Prostate gland (tissue), 2 donors: ENCODE results near the gene HAT1. TPM values are rescaled to one million over a fixed set of nuclear protein-coding genes. Genes with fewer than 3 reads are reported as not detected.

ENCODE experiments used
- DNase-seq: peaks from one replicate; pipeline ENCODE4 v3.0.0-alpha.2; 2019; ENCODE audit warnings: low spot score
- H3K27ac ChIP-seq, 2 donors: fragments of 200-600 bp; sonication (generic); 2 replicates each; pipeline ENCODE4 v1.5.1; 2017 to 2019
- H3K27me3 ChIP-seq: fragments of 200-600 bp; sonication (generic); replicated peaks from 2 replicates; pipeline ENCODE4 v1.5.1; 2019; ENCODE audit not compliant: insufficient read depth
- H3K36me3 ChIP-seq, 2 donors: fragments of 200-600 bp; sonication (generic); 1 replicate in 1 of 2; 2 replicates in 1 of 2; pipeline versions ENCODE4 v1.5.1 to v1.8.1; 2017 to 2019
- H3K4me1 ChIP-seq: fragments of 200-600 bp; sonication (generic); replicated peaks from 2 replicates; pipeline ENCODE4 v1.5.1; 2019
- H3K4me3 ChIP-seq, 2 donors: fragments of 200-600 bp; sonication (generic); 2 replicates each; pipeline ENCODE4 v1.5.1; 2017 to 2019
- H3K9me3 ChIP-seq: fragments of 200-600 bp; sonication (generic); 2 replicates; pipeline ENCODE4 v1.5.1; 2017
- POLR2A ChIP-seq: fragments of 450-650 bp; IDR thresholded peaks from one replicate; pipeline ENCODE4 v1.6.1; 2016; ENCODE audit warnings: antibody characterized with exemption, mild to moderate bottlenecking
- POLR2AphosphoS5 ChIP-seq: sonication (generic); formaldehyde crosslinking; IDR thresholded peaks from one replicate; pipeline ENCODE4 v1.6.1; 2017; ENCODE audit warnings: antibody characterized with exemption
- WGBS: methylation state at CpG from one replicate; pipeline ENCODE4 v1.1.5; 2018; 5-methylcytosine and 5-hydroxymethylcytosine counted together
- intact Hi-C: fragments of 100-400 bp; cut with DNase I; formaldehyde crosslinking; loops from one replicate; pipeline ENCODE4 v1.14.2; 2022
- total RNA-seq, 2 donors: library from RNA; depleted of rRNA; stranded (reverse); fragments of >200 nt; gene quantifications; one replicate each; pipeline ENCODE4 v1.1.0, GENCODE V29; 2016
- TF ChIP-seq, protein P1 (sequence below), 4 experiments: fragments of 200-600 bp in 2 of 4; fragments of 450-650 bp in 2 of 4; sonication (generic) in 2 of 4; IDR thresholded peaks; 1 replicate in 3 of 4; 2 replicates in 1 of 4; pipeline ENCODE4 v1.5.1; 2016 to 2019; ENCODE audit warnings: antibody characterized with exemption in 4 of 4, mild to moderate bottlenecking in 2 of 4, moderate library complexity in 2 of 4

HAT1 gene
- total RNA-seq, 2 donors from 2014 or later = 30.6 to 41.9 TPM

DNA sequence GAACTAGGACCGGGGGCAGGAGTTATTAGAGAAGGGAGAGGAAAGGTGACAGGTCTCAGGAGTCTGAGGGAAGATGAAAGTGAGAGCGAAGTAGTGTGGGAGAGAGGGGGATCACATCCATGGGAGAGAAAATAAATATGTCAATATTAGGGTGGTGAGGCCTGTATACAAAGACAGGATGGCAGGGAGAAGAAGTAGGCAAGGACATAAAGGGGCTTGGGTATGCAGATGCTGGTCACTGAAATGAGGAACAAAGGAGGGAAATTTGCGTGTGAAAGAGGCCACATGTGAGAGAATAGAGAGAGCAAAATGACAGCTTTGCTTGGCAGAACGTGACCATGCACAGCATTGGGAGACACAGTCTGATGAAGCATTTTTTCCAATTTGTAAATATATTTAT, 91.1 kb downstream of the HAT1 start:
- no peak for DNase-seq
- 75% methylated on average over 4 of the region's 4 CpGs for WGBS
- Histone ChIP-seq H3K27me3 (no peaks in the 10 kb centered on the region), H3K4me3 (no peak overlapping the region), H3K9me3 (no peaks in the 10 kb centered on the region), H3K36me3 (no peaks in the 10 kb centered on the region), H3K27ac (peak overlapping the region in 1 of 2 donors; percentile 21), H3K4me1 (no peaks in the 10 kb centered on the region)
- TF ChIP-seq POLR2A (no peak), POLR2AphosphoS5 (no peak)
- TF ChIP-seq, protein P1, sequence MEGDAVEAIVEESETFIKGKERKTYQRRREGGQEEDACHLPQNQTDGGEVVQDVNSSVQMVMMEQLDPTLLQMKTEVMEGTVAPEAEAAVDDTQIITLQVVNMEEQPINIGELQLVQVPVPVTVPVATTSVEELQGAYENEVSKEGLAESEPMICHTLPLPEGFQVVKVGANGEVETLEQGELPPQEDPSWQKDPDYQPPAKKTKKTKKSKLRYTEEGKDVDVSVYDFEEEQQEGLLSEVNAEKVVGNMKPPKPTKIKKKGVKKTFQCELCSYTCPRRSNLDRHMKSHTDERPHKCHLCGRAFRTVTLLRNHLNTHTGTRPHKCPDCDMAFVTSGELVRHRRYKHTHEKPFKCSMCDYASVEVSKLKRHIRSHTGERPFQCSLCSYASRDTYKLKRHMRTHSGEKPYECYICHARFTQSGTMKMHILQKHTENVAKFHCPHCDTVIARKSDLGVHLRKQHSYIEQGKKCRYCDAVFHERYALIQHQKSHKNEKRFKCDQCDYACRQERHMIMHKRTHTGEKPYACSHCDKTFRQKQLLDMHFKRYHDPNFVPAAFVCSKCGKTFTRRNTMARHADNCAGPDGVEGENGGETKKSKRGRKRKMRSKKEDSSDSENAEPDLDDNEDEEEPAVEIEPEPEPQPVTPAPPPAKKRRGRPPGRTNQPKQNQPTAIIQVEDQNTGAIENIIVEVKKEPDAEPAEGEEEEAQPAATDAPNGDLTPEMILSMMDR (IDR thresholded peaks at IDR 0.05) = no peak
- intact Hi-C loops = no loop called here

GRCh38 chr2:172021074-172021931, 99.0 kb downstream of the HAT1 start:
- TF ChIP-seq POLR2A (no peak), POLR2AphosphoS5 (no peak)
- TF ChIP-seq, protein P1 (IDR thresholded peaks at IDR 0.05) = no peak
- Histone ChIP-seq H3K27me3 (no peaks in the 10 kb centered on the region), H3K4me3 (no peak overlapping the region), H3K27ac (no peak overlapping the region), H3K9me3 (no peaks in the 10 kb centered on the region), H3K4me1 (no peaks in the 10 kb centered on the region), H3K36me3 (no peaks in the 10 kb centered on the region)
- WGBS = 30% methylated on average over 8 of the region's 8 CpGs
- DNase-seq = no peak
- intact Hi-C loops = no loop called here

GRCh38 chr2:172021955-172022354, 99.7 kb downstream of the HAT1 start:
- Histone ChIP-seq H3K4me3 (no peak overlapping the region), H3K27ac (no peak overlapping the region), H3K27me3 (no peaks in the 10 kb centered on the region), H3K9me3 (no peaks in the 10 kb centered on the region), H3K36me3 (no peaks in the 10 kb centered on the region), H3K4me1 (no peaks in the 10 kb centered on the region)
- WGBS = 27% methylated on average over 5 of the region's 5 CpGs
- DNase-seq = no peak
- intact Hi-C loops = no loop called here
- TF ChIP-seq, protein P1 (IDR thresholded peaks at IDR 0.05) = no peak
- TF ChIP-seq POLR2AphosphoS5 = no peak
- no peak for TF ChIP-seq POLR2A

DNA sequence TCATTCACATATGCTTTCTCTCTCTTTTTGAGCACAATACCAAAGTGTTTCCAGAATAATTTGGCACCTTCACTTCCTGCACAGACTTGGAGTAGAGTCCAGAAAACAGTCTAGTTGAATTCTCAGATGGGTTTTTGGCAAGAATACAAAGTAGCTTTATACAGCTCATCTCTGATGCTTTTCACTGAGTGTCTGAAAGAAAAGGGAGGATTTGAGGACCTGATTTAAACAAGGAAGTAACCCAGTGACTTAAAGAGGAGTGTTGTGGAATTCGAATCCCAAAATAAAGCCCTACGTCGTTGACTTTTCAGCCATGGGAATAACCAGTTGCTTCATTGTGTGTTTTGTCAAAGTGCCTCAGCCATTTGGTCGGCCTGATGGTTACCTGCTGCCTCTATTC, 109.3 kb downstream of the HAT1 start:
- H3K27me3 ChIP-seq = no peaks in the 10 kb centered on the region
- 50% methylated on average over 4 of the region's 4 CpGs for WGBS

More for the DNA sequence above, 109.3 kb downstream of the HAT1 start:
- DNase-seq = no peak
- no peaks in the 10 kb centered on the region for H3K36me3 ChIP-seq
- no peak overlapping the region for H3K27ac ChIP-seq
- no peaks in the 10 kb centered on the region for H3K4me1 ChIP-seq
- no peak overlapping the region for H3K4me3 ChIP-seq
- TF ChIP-seq, protein P1 (IDR thresholded peaks at IDR 0.05) = no peak
- TF ChIP-seq POLR2AphosphoS5 (no peak), POLR2A (no peak)
- no peaks in the 10 kb centered on the region for H3K9me3 ChIP-seq
- intact Hi-C loops = no loop called here

Other genes starting within 250 kb of the HAT1 start
- 10 to 100 TPM; 70.7 to 82.1 TPM for gene DYNC1I2, start 235.0 kb upstream of the HAT1 start, total RNA-seq
- 10 to 100 TPM; 23.5 to 33.9 TPM for gene SLC25A12, start 28.2 kb upstream of the HAT1 start, total RNA-seq
- gene METAP1D, start 77.5 kb downstream of the HAT1 start, total RNA-seq = 10 to 100 TPM; 11.6 to 13.6 TPM
- gene DLX1, start 163.0 kb downstream of the HAT1 start, total RNA-seq = 1 to 10 TPM in 1 of 2 donors, not detected in 1; 1.3 TPM
- gene DLX2, start 180.4 kb downstream of the HAT1 start, total RNA-seq = under 1 TPM in 1 of 2 donors, not detected in 1; 0.45 TPM